GM19025 (cell line): ENCODE measurements around the gene KIF5C.
A peak's percentile ranks its signal among the peaks of the same experiment; 100 is the strongest.
"Not testable (repeated sequence)": the region's sequence is repeated elsewhere in the genome, so short reads cannot be mapped to it uniquely, and the experiment has no call there.

Experiments used
- ATAC-seq: cut with Tn5 transposase; IDR thresholded peaks from one replicate; pipeline ENCODE4 v1.9.1; 2021; ENCODE audit warnings: mild to moderate bottlenecking, low read depth, moderate library complexity; ENCODE audit not compliant: unreplicated experiment

Gene KIF5C

DNA sequence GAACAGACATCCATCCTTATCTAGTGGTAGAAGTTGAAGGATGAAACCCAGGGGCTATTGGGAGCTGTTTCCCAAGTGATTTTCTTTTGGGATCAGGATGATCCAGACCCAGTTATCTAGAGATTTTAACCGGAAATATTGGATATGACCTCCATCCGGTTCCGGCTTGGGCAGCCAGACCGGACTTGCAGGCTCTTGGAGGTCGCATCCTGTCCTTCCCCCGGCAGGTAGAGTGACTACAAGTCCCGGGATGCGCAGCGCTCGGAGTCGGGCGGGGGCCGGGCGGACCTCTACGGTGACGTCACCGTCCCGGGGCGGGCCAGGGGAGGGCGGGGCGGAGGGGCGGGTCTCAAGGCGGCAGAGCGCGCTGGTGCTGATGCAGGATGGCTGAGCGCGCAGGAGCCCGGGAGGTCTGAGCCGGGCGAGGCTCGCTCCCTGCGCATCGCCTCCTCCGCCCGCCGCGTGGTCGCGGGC lies at the start of gene KIF5C:
Gene KIF5C (plus strand): TSS at position 360 of the 474 bp plus-strand sequence. CDS start 391 bp downstream, outside the sequence.
- peak; percentile 97 for ATAC-seq

GRCh38 chr2:148826791-148827190 lies 48.2 kb upstream of the KIF5C start:
- ATAC-seq, result no peak

DNA sequence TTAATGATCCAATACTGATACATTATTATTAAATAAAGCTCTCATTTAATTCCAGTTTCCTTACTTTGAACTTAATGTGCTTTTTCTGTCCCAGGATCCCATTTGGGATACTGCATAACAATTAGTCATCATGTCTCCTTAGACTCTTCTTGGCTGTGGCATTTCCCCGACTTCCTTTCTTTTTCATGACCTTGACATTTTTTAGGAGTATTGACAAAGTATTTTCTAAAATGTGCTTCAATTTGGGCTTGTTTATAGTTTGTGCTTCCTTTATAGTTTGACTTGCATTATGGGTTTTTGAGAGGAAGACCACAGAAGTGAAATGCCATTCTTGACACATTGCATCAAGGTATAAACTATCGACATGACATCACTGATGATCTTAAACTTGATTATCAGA lies 46.1 kb upstream of the KIF5C start:
- no peak for ATAC-seq

DNA sequence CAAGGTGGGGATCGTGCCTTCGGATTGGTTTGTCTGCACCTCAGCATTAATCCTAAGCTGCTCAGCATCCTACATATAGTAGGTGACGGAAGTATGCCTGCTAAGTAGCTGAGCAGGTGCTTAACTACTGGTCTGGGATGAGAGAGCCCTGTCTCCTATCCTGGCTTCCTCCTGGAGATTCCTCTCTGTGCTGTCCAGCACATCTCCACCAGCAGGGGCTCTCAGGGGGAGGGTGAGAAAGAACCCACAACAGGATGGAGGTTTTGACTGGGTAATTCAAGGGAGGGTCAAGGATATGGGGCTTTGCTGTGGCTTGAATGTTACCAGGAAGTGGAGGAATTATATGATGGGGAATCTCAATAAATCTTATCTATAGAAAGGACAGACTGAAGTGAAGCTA lies 45.4 kb upstream of the KIF5C start:
- ATAC-seq, result no peak

GRCh38 chr2:148832637-148833036 lies 42.4 kb upstream of the KIF5C start:
- no peak for ATAC-seq

DNA sequence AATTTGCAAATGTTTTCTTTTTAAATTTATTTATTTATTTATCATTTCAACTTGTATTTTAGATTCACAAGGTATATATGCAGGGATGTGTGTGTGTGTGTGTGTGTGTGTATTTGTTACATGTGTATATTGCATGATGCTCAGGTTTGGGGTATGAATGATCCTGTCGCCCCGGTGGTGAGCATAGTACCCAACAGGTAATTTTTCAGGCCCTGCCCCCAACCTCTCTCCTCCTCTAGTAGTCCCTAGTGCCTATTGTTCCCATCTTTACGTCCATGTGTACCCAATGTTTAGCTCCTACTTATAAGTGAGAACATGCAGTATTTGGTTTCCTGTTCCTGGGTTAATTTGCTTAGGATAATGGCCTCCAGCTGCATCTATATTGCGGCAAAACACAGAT lies 33.0 kb upstream of the KIF5C start:
- no peak for ATAC-seq

DNA sequence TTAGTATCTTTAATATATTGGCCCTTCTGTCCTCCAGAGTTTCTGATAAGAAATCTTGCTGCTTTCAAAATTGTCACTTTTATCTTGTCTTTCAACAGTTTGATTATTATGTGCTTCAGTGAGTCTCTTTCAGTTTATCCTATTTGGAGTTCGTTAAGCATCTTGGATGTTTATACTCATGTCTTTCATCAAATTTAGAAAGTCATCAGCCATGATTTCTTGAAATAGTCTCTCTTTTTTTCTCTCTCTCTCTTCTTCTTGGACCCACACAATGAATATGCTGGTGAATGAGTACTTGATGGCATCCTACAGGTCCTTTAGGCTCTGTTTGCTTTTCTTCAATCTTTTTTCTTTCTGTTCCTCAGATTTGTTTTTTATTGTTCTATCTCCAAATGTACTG lies 26.9 kb upstream of the KIF5C start:
- no peak for ATAC-seq

DNA sequence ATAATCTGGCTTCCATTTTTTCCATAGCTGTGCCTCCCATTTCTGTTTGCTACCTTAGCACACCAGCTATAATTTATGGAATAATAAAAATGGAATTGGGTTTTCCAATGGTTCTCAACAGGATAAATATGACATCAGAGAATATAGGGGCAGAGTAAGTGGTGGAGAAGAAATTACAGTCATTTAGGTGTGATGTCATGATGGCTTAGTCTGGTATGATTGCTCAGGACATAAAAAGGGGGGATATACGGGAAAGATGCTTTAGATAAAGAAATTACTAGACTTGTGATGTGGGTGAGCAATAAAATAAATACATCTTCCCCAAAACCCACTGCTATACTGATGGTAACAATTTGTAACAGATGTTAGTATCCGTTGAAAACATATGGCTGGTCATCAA lies 21.6 kb upstream of the KIF5C start:
- ATAC-seq, result no peak

DNA sequence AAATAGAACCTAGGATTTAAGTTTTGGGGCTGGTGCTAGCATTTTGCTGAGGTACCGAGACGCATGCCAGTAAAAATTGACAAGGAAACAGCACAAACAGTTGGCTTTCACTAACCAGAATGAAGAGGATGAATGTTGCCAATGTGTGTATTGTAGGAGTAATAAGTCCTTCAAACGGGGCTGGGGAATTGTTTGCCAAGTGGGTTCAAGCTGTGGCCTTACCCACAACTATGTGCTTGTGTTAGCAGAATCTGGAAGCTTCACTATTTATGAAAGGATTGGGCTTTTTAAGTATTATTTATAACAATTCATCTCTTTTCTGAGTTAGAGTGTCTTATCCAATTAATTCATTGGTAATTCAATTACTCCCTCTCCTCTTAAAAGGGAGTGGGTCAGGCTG lies 15.0 kb upstream of the KIF5C start:
- no peak for ATAC-seq

DNA sequence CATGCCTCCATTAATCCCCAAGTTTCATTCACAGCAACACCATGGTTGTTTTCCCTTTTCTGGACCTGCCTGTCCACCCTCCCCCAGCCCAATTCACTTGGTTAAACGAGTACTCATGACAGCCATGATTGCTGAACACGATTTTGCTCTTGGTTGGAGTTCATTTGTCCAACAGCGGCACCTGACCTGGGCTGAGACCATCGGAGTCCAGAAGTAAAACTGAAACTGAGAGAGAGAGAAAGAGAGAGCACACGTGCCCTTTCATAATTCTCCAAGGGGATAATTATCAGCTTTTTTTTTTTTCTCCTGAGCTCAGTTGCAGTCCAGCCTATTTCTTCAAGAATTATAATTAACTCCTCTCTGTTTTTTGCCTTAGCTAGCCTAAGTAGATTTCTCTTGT lies 13.7 kb upstream of the KIF5C start:
- ATAC-seq, result no peak

DNA sequence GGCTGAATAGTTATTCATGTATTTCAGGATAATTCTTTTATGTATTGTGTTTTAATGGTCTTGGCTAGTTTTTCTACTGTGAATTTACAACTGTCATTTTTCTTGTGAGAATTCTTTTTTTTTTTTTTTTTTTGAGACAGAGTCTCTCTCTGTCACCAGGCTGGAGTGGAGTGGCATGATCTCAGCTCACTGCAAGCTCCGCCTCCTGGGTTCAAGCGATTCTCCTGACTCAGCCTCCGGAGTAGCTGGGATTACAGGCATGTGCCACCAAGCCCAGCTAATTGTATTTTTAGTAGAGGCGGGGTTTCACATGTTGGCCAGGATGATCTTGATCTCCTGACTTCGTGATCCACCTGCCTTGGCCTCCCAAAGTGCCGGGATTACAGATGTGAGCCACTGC lies 12.5 kb upstream of the KIF5C start:
- ATAC-seq, result not testable (repeated sequence)

GRCh38 chr2:148865512-148865911 lies 9.5 kb upstream of the KIF5C start:
- no peak for ATAC-seq

- no peak for ATAC-seq
Measured at GRCh38 chr2:148866091-148866490, 8.9 kb upstream of the KIF5C start.

- no peak for ATAC-seq
Measured at GRCh38 chr2:148867079-148867769, 7.8 kb upstream of the KIF5C start.

GRCh38 chr2:148875387-148876051 lies 492 bp downstream of the KIF5C start:
- ATAC-seq, result peak; percentile 34

DNA sequence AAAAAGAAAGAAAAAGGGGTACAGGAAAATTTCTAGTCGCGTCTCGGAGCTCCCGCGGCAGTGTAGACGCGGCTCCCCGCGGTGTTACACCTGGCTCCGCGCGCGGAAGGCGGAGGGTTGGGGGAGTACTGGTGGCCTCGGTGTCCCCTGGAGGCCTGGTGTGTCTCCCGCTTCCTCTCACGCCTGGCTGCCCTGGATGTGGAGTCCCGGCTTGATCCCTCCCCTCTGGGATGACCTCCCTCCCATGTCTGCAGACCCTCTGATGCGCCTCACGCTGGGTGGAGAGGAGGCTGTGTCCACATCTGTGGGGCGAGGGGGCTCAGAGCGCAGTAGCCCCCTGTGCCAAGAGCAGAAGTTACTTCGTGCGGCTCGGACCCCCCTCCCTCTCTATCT lies 1.2 kb downstream of the KIF5C start:
- ATAC-seq, result no peak

- no peak for ATAC-seq
Measured at GRCh38 chr2:148876595-148877402, 1.8 kb downstream of the KIF5C start.

DNA sequence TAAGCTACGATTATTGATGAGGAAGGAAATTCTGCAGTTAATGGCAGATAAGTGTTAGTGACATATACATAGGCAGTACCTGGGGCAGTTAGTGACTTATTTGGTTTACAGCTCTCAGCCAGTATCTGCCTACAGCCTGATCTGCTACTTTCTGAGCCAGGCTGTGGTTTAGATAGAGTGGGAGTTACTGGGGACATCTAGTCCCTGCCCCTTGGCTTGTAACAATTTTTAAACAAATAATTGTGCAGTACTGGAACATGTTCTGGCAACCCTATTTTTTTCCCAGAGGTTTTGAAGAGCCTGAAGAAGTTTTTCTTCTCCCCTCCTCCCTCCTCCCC lies 2.3 kb downstream of the KIF5C start:
- no peak for ATAC-seq

- no peak for ATAC-seq
Measured at GRCh38 chr2:148880636-148881035, 5.6 kb downstream of the KIF5C start.

DNA sequence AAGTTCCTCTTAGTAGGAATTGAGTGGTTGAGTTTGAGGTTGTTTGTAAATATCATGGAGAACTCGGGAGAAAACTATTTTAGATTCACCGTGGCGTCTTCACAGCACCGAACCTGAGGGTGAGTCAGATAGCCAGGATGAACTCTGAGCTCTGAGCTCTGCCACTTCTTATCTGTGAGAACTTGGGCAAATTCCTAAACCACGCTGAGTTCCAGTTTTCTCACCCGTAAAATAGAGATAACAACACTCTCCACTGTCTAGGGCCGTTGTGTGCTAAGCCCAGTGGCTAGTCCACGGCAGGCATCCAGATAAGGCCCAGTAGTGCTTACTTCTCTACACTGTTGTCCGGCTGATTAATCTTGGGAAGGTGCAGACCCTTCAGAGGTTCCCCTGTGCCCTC lies 7.0 kb downstream of the KIF5C start:
- no peak for ATAC-seq

DNA sequence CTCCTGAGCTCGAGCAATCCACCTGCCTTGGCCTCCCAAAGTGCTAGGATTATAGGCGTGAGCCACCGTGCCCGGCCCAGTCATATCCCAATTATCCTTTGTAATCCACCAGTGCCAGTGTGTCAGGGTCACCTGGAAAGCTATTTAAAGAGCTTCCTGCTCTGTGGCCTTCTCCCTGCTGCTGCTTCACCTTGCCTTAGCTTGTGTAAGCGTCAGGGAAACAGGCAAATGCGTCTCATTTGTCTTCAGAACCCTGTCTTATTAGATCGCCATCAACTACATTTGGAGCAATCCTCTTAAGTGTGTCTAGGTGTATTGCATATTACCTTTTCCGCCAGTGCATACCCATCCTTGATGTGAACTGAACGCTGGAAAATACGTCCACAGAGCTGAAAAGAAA lies 10.2 kb downstream of the KIF5C start:
- no peak for ATAC-seq

DNA sequence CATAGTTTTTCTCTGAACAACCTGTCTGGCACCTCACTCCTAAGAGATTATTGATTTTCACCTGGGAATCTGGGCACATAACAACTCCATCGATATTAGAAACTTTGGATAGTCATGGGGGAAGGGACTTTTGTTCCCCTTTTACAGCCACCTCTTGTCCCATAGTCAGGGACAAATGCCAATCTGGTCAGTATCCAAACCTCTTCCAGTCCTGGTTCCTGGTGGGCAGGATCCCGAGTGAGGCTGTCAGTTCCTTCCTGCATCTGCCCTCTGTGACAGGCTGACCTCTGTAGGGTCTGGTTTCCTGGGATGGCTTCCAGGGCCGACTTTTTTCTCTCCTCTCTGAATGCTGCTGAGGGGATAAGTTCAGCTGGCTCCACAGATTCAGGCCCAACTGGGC lies 11.0 kb downstream of the KIF5C start:
- ATAC-seq, result no peak
